Heart left ventricle (tissue), 13 donors: ENCODE results near the gene RFX7.

Source experiments
- CTCF ChIP-seq, 12 donors: fragments of 200-600 bp; sonication (generic) in 4 of 12; IDR thresholded peaks; one replicate each; pipeline versions ENCODE4 v1.5.0 to v1.8.0; 2018 to 2022; ENCODE audit warnings: antibody characterized with exemption in 12 of 12, mild to moderate bottlenecking in 5 of 12
- POLR2A ChIP-seq, 2 donors: fragments of 450-650 bp; IDR thresholded peaks; one replicate each; pipeline ENCODE4 v1.6.1; 2017; ENCODE audit warnings: antibody characterized with exemption in 2 of 2, mild to moderate bottlenecking in 2 of 2, moderate library complexity in 2 of 2
- donor health status: ischemic (EF 13 %, LVEDD 7.1; RV severe dilation, severe dysfunction).
- donor health status: DM: no; HTN: yes; CAD: no.
- donor health status: DM: no; HTN: no; CAD: no.
- donor health status: ischemic (EF 25% LVEDD 6.9; RV normal size, moderate dysfunction).
- donor health status: ischemic (EF 25% LVEDD 5.7; RV mildly dilated, moderate dysfunction).
- donor health status: ischemic (EF 35%, LVEDD 5.7; RV mildly dilated, moderate dysfunction).
- donor health status: nonischemic (EF 11% LVEDD 7.7; RV severe dilation, severe dysfunction).
- donor health status: DM: yes; HTN: yes; CAD: no.
- donor health status: PGD.
- donor health status: ischemic (EF 29% LVEDD 5.4; RV normal size, mild dysfunction).
- donor health status: nonischemic (EF 23%, LVEDD 6.1; RV moderate dilation, normal function).

GRCh38 chr15:56286213-56286612 lies 42.5 kb upstream of the RFX7 start:
- TF ChIP-seq CTCF (IDR thresholded peaks at IDR 0.05) = no peak
- no peak for TF ChIP-seq POLR2A (IDR thresholded peaks at IDR 0.05)
